ENCODE measurements around the gene RGMA.

RGMA gene, protein sequence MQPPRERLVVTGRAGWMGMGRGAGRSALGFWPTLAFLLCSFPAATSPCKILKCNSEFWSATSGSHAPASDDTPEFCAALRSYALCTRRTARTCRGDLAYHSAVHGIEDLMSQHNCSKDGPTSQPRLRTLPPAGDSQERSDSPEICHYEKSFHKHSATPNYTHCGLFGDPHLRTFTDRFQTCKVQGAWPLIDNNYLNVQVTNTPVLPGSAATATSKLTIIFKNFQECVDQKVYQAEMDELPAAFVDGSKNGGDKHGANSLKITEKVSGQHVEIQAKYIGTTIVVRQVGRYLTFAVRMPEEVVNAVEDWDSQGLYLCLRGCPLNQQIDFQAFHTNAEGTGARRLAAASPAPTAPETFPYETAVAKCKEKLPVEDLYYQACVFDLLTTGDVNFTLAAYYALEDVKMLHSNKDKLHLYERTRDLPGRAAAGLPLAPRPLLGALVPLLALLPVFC

DNA sequence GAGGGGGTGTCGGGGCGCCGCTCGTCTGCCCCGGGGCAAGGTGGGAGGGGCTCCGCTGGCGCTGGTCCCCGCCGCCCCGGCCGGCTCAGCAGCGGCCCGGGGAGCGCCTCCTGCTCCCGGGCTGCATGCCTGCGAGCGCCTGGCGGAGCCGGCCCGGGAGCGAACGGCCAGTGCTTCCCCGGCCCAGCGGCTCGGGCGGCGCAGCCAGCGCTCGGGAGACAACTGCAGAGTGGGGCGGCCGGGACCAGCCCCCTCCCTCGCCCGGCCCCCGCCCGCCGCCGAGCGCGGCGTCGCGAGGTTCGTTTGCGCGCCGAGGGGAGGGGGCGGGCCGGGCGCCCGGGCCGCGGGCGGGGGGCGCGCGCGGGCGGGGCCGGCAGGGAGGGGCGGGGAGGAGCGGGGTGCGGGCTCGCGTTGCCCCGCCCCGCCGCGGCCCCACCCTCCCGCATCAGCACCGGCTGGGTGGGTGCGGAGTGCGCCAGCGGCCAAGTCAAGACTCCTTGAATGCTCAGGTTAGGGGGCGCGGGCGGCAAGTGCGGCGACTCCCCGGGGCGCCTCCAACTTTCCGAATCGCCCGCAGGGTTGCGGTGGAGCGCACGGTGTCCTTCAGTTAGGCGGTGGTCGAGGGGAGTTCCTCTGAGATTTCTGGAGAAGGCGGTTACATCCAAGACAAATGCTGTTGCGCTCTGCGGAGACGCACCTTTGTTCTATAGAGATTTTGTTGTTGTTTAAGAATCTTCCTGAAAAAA lies at the start of gene RGMA:
RGMA (minus strand) TSS at position 231 of the 746 bp plus-strand sequence. CDS start 279 bp downstream, outside the sequence.
- no peak for DNase-seq

- no peak for DNase-seq
Observed at GRCh38 chr15:93136606-93137005, 47.6 kb upstream of the RGMA start.

- DNase-seq = no peak
Observed at GRCh38 chr15:93135997-93136397, 47.0 kb upstream of the RGMA start.

DNA sequence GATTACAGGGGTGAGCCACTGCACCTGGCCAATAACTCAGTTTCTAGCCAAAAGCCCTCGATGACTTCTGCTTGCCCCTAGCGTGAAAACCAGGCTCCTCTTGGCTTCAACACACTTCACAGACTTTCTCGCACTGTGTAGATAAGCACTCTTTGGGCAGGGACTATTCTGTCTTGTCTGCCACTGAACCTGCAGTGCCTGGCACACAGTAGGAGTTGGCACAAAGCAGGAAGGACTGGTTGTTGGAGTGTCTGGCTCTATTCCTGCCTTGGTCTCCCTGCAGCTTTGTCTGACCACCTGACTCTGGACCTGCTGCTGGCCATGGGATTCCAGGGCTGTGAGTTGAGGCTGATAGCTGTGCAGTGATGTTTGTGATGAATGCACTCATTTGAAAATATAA lies 46.4 kb upstream of the RGMA start:
- no peak for DNase-seq

DNA sequence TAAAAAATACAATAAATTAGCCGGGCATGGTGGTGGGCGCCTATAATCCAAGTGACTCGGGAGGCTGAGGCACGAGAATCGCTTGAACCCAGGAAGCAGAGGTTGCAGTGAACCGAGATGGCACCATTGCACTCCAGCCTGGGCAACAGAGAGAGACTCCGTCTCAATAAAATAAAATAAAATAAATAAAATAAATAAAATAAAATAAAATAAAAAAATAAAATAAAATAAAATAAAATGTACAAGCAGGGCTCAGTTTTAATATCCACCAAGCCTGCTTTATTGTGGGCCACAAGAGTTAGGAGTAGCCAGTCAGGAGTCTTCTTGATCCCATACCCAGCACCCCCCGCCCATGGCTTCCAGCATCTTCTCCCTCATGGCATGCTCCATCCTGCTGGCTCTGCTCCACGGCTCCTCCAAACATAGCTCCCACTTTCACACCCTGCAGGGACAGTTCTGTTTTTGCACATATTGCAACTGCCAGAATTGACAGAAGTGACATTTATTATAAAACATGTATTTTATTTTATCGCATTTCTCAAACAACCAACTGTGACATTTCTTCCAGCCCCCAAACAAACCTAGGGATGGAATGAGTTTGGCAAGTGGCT lies 42.6 kb upstream of the RGMA start:
- no peak for DNase-seq

DNA sequence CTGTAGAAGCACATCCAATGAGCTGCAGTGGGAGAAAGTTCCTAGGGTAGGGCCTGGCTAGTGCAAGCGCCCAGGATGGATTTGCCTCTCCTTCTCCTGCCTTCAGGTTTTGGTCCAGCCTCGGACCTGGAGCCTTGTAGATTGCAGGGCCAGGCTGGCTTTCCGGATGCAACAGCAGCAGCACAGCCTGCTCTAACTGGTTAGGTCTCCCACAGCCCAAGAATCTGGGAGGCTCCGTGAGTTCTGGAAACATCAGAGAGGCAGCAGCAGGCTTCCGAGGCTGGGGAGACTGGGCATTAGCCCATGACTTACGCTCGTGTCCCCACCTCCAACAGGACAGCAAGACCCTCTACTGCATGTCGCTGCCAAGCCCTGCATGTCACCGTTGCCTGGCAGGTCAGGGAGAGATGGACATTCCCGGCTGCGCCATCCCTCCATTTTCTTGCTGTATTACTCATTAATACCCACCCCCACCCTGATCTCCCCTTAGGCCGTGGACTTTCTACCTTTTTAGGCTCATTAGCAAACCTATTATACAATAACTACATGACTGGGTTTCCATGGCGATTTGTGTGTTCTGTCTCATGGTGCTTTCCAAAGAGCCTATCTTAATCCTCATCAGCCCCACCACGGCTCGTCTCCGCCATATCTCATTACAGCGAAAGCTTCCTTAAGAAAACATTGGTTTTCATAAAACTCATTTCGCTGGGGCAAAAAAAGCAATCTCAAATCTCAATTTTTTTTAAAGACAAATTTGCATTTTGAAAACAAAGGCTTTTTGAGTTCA lies 40.9 kb upstream of the RGMA start:
- no peak for DNase-seq

DNA sequence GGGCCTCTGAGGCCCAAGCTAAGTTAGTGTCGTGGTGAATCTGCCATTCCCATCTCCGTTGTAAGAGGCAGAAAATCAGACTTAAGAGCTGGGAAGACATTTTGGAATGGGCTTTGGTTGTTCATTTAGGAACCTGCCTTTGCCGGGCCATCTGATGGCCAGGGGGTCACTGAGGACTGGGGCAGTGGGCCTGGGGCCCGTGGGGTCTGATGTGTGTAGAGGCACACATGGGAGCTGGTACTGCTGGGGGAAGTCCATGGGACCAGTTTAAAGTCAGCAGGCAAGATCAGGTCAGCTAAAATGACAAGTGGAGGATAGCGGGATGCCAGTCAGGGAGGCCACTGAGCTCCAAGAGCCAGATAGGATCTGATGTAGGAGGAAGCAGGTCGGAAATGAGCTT lies 38.3 kb upstream of the RGMA start:
- no peak for DNase-seq

DNA sequence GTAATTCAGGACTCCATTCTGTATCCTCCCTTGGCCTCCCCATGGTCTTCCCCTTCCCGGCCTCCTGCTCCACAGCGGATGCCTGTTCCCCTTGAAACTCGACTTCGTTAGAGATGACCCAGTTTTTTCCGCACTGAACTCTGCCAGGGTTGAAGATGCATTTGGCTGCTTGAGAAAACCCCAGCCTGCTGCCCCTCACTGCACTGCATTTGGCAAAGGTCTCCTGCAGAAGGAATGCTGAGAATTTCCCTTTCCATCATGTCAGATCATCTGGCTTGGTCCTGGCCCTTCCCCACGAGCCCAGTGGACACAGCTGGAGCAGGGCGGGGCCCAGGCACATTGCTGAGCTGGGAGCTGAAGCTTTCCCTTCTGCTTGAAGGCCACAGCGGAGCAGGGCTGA lies 37.6 kb upstream of the RGMA start:
- no peak for DNase-seq

DNA sequence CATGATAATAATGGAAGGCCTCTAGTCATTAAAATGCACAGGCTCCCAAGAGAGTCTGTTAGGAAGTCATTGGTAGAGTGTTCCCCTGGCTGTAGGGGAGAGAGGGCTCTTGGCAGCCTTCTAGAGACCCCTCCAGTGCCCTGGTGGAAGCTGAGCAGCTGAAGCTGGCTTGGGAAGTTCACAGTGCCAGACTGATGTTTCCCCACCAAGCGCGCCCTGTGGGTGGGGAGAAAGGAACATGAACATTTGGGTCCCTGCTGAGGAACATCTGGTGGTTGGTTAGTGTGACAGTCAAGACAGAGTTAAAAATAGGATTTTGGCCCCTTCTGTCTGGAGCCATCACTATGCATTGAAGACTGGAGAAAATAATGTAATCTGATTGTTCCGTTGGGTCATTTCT lies 37.1 kb upstream of the RGMA start:
- no peak for DNase-seq

DNA sequence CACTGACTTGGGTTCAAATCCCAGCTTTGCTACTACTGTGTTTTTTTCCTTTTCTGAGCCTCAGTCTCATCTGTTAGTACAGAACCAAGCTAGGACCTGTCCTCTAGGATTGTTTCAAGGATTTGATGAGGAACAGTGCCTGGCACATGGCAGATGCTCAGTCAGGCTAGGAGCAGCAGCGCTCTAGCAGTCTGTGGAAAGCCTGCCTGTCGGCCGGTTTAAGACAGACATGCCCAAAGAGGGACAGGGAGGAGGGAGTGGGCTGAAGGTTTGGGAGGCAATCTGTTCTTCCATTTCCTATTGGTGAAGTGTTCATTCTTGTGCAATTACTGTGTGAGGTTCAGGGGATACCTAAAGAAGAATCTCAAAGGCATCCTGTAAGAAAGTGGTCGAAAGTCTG lies 35.1 kb upstream of the RGMA start:
- DNase-seq = no peak

- DNase-seq = no peak
Observed at GRCh38 chr15:93121973-93122910, 33.2 kb upstream of the RGMA start.

GRCh38 chr15:93121107-93121506 lies 32.1 kb upstream of the RGMA start:
- peak; percentile 43 to 80 for DNase-seq

DNA sequence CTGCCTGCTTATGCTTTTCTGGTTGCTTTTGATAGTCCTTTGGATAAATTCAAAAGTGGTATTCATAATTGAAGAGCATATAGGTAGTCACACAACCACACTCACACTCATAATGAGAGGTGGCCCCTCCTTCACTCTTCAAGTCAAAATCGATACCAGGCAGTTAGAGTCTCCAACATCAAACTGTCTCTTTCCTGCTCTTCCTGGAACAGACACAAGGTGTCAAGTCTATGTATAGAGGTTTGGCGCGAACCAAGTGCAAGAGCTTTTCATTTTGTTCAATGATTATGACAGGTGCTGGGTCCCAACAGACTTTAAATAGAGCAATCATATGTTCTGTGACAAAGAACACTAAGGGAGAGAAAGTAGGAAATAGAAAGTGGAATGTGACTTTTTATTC lies 29.9 kb upstream of the RGMA start:
- DNase-seq = no peak

- DNase-seq = no peak
Observed at GRCh38 chr15:93111451-93111850, 22.4 kb upstream of the RGMA start.

DNA sequence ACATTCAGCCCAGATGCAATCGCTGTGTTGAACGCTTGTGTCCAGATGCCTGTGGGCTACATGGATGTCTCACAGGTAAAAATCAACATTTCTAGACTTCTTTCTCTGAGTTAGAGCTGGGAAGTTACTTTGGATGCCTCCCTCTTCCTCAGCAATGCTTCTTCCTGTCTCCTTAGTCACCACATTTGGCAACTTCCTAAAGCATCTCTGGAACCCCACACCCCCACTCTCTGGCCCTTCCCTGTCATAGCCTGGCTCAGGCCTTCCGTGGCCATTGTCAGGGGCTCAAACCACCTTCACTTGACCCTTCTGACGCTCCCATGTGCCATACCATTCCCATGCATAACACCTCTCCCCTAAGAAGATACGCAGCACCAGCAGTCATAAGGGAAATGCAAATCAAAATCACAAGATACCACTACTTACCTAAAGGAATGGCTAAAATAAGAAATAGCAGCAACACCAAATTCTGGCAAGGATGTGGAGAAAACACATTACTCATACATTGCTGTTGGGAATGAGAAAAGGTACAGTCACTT lies 21.6 kb upstream of the RGMA start:
- DNase-seq = no peak

DNA sequence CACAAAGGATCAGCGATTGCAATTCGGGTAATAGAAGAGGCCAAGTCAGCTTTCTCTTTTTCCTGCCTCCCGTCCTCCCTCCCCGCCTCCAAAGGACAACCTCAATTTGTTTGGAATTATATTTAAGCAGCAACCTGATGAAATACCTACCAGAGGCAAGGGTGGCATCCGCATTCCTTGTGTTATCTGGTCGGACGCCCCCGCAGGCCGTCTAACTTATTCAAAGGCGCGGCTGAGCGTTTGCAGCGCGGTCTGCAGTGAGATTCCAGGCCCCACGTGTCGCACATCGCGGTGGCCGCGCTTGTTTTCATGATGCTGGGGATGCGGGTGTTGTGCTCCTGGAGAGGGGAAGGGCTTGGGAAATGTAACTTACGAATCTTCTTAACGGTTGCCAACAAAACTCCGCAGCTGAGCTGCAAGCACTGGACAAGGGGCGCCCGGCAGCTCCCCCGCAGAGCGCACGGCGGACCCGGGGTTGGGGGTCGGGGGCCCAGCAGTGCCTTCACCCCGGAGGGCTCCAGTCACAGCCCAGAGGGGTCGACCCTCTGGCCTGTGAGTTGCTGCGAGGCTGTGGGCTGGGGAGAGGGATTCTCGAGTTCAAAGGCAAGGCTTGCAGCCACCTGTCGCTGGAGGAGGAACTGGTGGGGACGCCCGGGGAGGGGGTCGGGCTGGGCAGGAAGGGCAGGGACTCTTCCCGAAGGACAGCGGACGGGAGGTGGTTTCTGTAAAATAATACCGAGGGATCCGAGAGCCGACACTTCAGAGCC lies 20.5 kb upstream of the RGMA start:
- DNase-seq = no peak

DNA sequence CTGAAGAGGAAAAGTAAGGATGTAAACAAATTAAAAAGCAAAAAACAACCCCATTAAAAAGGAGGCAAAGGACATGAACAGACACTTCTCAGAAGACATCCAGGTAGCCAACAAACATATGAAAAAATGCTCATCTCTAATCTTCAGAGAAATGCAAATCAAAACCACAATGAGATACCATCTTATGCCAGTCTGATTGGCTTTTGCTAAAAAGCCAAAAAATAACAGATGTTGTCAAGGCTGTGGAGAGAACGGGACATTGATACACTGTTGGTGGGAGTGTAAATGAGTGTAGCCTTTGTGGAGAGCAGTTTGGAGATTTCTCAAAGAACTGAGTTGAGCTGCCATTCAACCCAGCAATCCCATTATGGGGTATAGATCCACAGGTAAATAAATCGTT lies 18.6 kb upstream of the RGMA start:
- DNase-seq = no peak

GRCh38 chr15:93105485-93105884 lies 16.5 kb upstream of the RGMA start:
- no peak for DNase-seq

DNA sequence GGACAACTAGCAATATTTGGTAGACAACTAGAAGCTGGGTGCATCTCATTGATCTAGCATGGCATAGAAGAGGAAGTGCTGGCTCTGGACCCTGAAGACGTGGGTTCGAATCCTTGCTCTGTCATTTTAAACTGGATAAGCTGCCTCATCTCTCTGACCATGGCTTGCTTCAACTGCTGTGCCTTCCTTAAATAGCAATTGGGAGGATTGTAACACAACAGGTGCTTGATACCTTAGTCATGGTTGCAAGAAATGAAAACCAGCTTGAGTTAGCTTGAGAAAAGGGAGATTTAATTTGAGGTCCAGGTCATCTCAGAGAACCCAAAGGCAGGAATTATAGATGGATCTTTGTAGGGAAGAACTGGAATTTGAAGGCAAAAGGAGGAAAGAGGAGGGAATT lies 14.8 kb upstream of the RGMA start:
- no peak for DNase-seq

- no peak for DNase-seq
Observed at GRCh38 chr15:93102211-93102610, 13.2 kb upstream of the RGMA start.

DNA sequence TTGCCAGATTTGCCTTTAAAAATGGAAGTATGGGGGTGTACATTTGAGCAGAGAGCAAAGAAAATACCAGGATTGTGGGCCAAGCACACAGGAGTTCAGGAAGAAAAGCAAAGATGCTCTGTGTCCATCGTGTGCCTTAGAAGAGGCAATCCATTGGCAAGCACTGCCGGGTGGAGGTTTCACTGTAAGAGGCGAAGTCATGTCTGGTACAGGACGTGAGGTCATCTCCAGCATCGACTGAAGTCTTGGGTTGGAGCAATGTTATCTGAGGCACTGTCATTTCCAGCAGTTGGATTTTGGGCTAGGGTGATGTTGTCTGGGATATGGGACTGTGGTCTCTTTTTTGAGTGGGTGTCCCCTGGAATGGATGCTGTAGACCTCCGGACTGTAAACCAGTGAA lies 4.8 kb upstream of the RGMA start:
- DNase-seq = no peak

Measured in NCI-H446 (cell line).